NCI-H2171 treated with DMSO at 0.1 percent for 48 hours (cell line): Measurements from ENCODE around the gene MYO16.

Experiments
- DNase-seq: peaks from one replicate; lab custom pipeline; 2025; lab: John Stamatoyannopoulos, UW

Gene MYO16

DNA sequence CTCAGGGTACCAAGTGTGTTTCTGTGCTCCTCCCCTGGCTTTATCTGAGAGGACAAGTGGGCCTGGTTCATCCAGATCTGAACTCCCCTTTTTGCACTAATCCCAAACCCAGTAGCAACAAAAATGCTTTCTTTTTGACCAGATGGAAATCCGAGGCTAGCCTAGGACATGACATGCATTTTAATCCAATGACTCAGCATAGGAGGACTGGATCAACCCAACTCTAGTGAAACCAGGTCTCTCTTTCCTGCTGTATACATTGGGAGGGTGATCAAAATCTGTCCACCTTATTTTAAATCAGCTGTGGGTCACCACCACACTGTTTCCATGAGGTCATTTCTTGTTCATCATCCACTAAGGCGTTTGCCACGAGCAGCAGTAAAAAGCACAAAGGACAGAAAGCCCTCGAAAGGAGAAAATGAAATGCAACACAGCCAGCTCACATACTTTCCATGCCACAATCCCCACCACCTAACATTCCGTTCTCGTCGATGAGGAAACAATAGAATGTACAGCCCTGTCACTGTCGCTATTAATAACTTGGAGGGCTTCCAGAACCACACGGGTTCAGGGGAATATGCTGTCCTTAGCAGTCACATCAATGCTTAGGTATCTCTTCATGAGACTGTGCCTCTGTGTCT, 614.0 kb downstream of the MYO16 start:
- DNase-seq, result no peak

- DNase-seq, result no peak
Measured at GRCh38 chr13:109244566-109244965, 615.2 kb downstream of the MYO16 start.

GRCh38 chr13:109246001-109246400, 616.6 kb downstream of the MYO16 start:
- DNase-seq, result no peak

DNA sequence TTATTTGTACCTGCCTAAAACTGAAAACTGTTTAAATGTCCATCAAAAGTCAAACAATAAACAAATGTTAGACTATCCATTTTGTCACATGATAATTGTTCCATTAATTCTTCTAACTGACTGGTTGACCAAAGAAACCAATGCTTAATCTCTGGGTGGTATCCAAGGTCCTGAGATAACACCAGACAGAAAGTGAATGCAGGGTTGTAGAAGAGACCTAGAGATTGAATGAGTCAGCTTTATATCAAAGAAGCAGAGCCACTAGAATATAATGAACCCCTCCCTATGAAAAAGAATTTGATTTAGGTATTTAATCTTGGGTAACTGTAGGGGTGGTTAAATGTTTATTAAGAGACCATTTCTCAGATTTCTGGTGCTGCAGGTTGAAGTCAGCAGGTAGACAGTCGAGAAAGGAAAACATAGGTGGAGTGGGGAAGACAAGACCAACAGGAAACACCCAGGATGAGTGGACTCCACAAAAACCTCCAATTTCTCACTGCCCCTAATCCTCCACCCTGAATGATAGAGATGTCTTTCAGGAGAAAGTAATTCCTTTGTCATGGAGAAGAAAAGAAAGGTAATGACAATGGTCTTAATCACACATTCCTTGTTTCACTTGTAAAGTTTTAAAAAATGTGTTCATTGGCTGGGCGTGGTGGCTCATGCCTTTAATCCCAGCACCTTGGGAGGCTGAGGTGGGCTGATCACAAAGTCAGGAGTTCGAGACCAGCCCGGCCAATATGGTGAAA, 620.5 kb downstream of the MYO16 start:
- no peak for DNase-seq

DNA sequence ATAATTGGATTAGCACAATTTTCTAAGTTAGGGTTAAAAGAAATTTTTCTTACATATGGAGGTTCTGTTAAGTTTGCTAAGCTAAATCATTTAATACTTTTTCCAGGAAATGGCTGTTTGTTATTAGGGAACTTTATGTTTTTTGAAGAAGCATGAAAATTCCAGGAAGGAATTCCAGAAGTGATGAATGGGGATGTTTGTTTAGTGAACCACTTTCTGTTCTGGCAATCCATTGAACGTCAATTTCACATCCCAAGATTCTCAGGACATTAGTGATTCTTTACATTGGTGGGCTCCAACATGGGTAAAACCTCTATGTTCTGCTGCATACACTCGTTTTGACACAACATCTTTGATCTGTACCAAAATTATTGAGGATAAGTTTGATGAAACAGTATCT, 622.5 kb downstream of the MYO16 start:
- no peak for DNase-seq

DNA sequence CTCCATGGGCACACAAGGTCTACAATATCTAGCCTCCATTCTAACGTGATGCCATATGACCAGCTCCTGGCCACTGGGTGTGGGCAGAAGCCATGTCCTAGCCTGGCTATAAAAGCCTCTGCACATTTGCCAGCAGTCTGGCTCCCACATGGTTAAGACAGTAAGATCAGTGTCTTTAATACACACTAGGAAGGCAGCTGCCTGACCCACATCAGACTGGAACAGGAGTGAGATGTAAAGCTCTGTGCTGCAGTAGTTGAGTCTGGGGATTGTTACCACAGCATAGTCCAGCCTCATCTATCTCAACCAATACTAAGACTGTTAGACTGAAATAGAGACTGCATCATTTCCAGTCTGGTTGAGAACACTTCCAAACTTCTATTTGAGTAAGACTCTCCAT, 623.9 kb downstream of the MYO16 start:
- DNase-seq, result no peak

- DNase-seq, result no peak
Measured at GRCh38 chr13:109254274-109254673, 624.9 kb downstream of the MYO16 start.

- DNase-seq, result no peak
Measured at GRCh38 chr13:109255141-109255856, 625.9 kb downstream of the MYO16 start.

GRCh38 chr13:109256866-109257760, 627.7 kb downstream of the MYO16 start:
- no peak for DNase-seq
